WERI-Rb-1 (cell line): ENCODE measurements around the gene ZNF653.

Experiments used
- DNase-seq: peaks from one replicate; pipeline ENCODE4 v3.0.0-alpha.2; 2020
- H3K27ac ChIP-seq: fragments of 250-450 bp; sonication (Bioruptor Pico); 2 replicates; pipeline ENCODE4 v1.5.1; 2020; ENCODE audit warnings: mild to moderate bottlenecking, moderate library complexity
- H3K27me3 ChIP-seq: fragments of 250-450 bp; sonication (Bioruptor Pico); 2 replicates; pipeline ENCODE4 v1.5.1; 2021; ENCODE audit warnings: mild to moderate bottlenecking, low read depth, moderate library complexity; ENCODE audit not compliant: insufficient read depth, severe bottlenecking
- H3K36me3 ChIP-seq: fragments of 250-450 bp; sonication (Bioruptor Pico); 2 replicates; pipeline ENCODE4 v1.5.1; 2020; ENCODE audit warnings: mild to moderate bottlenecking, moderate library complexity
- H3K4me3 ChIP-seq: 2 replicates; pipeline ENCODE4 v1.5.1; 2011; ENCODE audit warnings: low read depth, mild to moderate bottlenecking, control low read depth, low read length
- H3K9me3 ChIP-seq: fragments of 250-450 bp; sonication (Bioruptor Pico); 2 replicates; pipeline ENCODE4 v1.5.1; 2021; ENCODE audit warnings: mild to moderate bottlenecking, moderate library complexity; ENCODE audit not compliant: severe bottlenecking
- TF ChIP-seq, protein P1 (sequence below): IDR thresholded peaks from 2 replicates; pipeline ENCODE4 v1.5.1; 2011; ENCODE audit warnings: low read depth, mild to moderate bottlenecking, control low read depth, inconsistent platforms, low read length

ZNF653 gene

DNA sequence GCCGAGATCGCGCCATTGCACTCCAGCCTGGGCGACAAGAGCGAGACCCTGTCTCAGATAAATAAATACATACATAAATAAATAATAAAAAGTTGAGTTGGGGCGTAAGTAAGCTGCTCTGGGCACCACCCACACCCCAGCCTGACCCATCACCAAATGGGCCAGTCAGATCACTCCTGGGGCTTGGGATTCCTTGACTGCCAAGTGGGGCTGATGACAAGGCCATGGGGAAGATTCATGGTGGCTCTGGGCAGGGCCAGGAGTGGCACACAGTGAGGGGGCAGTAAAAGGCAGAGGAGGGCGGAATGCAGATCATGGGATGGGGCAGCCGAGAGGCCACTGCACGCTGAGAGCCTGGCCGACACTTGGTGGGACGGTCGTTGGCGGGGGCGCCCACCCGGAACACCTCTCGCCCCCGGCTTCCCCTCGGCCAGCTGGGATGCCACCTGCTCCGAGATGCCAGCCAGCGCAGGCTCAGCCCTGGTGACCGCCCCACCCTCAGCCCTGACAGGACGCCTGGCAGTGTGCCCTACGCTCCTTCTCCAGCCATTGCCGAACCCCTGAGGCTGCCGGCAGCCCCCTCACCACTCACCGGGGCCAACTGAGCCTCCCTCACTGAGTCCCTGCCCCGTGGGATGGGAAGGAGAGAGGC lies 10.9 kb downstream of the ZNF653 start:
- H3K36me3 ChIP-seq, result peaks cover 9% of the 10 kb centered on the region
- H3K9me3 ChIP-seq, result no peaks in the 10 kb centered on the region
- no peak for DNase-seq
- no peaks in the 10 kb centered on the region for H3K27me3 ChIP-seq
- H3K4me3 ChIP-seq, result no peak overlapping the region
- H3K27ac ChIP-seq, result no peak overlapping the region
- TF ChIP-seq, protein P1, sequence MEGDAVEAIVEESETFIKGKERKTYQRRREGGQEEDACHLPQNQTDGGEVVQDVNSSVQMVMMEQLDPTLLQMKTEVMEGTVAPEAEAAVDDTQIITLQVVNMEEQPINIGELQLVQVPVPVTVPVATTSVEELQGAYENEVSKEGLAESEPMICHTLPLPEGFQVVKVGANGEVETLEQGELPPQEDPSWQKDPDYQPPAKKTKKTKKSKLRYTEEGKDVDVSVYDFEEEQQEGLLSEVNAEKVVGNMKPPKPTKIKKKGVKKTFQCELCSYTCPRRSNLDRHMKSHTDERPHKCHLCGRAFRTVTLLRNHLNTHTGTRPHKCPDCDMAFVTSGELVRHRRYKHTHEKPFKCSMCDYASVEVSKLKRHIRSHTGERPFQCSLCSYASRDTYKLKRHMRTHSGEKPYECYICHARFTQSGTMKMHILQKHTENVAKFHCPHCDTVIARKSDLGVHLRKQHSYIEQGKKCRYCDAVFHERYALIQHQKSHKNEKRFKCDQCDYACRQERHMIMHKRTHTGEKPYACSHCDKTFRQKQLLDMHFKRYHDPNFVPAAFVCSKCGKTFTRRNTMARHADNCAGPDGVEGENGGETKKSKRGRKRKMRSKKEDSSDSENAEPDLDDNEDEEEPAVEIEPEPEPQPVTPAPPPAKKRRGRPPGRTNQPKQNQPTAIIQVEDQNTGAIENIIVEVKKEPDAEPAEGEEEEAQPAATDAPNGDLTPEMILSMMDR, result no peak

DNA sequence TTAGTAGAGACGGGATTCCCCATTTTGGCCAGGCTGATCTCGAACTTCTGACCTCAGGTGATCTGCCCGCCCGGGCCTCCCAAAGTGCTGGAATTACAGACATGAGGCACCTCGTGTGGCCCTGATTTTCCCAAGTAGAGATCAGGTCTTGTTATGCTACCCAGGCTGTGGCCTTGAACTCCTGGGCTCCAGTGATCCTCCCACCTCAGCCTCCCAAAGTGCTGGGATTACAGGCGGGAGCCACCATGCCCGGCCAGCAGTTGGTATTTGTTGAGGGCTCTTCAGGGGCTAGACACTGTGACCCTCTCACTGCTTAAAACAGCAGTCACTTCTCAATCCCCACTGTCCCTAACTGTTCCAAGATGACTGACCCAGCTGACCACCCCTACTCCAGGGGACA lies 16.3 kb downstream of the ZNF653 start:
- no peak for DNase-seq
- TF ChIP-seq, protein P1, result no peak
- Histone ChIP-seq H3K27ac (no peak overlapping the region), H3K36me3 (peaks cover 5% of the 10 kb centered on the region; the same call in 1 of the 2 replicates), H3K27me3 (no peaks in the 10 kb centered on the region), H3K4me3 (no peak overlapping the region), H3K9me3 (no peaks in the 10 kb centered on the region)

DNA sequence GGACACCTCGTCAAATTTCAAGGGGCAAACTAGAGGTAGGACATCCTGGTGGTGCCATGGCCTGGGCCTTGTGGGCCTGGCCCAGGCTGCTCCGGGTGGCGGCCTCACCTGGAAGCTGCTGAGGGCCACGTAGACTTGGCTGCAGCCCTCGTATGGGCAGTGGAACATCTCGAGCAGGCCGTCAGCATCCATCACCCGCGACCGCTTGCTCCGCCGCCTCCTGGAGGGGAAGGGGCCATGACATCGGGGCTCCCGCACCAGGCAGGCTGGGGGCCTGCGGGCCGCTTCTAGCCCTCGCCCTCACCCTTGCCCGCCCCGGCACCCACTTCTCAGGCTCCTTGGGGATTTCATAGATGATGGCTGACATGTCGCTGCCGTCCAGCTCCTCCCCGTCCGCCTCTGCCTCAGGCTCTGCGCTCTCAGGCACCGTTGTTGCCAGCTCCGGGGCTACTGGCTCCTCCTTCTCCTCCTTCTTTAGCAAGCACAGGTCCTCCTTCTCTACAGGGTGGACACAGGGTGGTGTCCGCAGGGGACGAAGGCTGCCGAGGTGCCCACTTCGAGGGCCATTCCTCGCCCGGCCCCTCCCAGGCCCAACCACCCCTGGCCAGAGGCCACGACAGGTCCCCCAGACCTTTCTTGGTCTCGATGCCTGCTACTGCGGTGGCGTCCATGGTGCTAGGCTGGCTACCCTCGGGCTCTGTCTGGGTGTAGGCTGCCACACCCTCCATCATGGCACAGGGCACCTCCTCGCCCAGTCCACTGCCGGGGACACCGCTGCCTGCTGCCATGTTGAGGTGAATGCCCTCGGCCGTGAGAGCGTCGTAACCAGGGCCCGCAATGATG lies 18.8 kb downstream of the ZNF653 start:
- DNase-seq, result no peak
- Histone ChIP-seq H3K9me3 (no peaks in the 10 kb centered on the region), H3K27me3 (peaks cover 5% of the 10 kb centered on the region), H3K27ac (no peak overlapping the region), H3K36me3 (peaks cover 3% of the 10 kb centered on the region; the same call in 1 of the 2 replicates), H3K4me3 (no peak overlapping the region)
- TF ChIP-seq, protein P1, result no peak

DNA sequence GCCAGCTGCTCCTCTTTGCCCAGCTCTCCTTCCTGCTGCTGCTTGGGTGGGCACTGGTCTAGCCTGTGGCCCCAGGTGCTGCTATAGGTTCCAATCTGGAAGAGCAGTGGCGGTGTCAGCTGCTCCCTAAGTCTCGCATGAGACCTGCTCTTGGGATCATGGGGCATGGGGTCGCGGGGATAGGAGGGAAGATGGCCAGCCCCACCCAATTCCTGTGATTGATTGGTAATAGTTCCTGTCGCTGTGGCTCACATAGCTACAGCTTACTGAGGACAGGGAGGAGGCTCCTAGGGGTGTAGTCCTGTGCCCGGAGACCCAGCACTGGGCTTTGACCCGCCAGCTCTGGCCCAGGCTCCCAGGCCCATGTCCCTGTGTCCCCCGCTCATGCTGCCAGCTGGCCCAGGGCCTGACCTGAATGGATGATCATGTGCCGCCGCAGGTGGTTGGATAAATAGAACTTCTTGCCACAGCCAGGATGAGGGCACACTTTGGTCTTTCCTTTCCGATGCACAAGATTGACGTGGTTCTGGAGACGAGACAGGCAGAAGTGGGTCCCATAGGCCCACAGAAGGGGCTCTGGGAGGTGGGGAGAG lies 20.3 kb downstream of the ZNF653 start:
- Histone ChIP-seq H3K4me3 (no peak overlapping the region), H3K27ac (no peak overlapping the region), H3K9me3 (no peaks in the 10 kb centered on the region), H3K27me3 (peaks cover 20% of the 10 kb centered on the region), H3K36me3 (peaks cover 3% of the 10 kb centered on the region; the same call in 1 of the 2 replicates)
- DNase-seq, result no peak
- TF ChIP-seq, protein P1, result no peak

DNA sequence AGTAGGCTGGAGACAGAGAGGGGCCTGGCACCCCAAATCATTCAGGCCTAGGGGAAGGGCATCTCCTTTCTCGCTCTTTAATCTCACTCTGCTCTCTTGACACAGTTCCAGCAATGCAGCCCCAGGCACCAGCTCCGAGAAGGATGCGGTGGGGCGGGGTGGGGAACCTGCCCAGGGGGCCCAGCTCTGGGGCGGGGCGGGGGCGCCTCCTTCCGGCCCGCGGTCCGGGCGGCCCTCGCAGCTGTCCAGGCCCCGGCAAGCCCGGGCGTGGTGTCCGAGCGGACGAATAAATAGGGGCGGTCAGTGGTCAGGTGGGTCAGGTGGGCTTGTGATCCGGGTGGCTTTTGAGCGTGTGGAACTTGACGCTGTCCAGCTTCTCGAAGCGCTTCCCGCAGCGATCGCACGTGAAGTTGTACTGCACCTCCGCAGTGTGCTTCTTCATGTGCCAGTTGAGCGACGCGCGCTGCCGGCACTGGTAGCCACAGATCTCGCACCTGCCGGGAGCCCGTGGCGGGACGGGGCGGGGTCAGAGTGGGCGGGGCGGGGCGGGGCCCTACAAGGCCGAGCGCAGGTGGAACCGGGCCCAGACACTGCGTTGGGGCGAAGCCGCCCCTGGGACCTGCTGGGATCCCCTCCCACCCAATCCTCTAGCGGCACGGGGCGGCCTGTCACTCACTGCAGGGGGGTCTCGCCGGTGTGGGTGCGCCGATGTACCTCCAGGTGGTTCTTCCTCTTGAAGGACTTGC lies 22.1 kb downstream of the ZNF653 start:
- Histone ChIP-seq H3K4me3 (no peak overlapping the region), H3K36me3 (peaks cover 3% of the 10 kb centered on the region; the same call in 1 of the 2 replicates), H3K27ac (no peak overlapping the region), H3K9me3 (no peaks in the 10 kb centered on the region), H3K27me3 (peaks cover 31% of the 10 kb centered on the region)
- TF ChIP-seq, protein P1, result no peak
- no peak for DNase-seq
